ENCODE results near the gene WDR17.

WDR17 gene

GRCh38 chr4:176090115-176090514 is 24.5 kb downstream of the WDR17 start:
- DNase-seq (ENCODE audit: low read depth in 2 of 2): no peak

GRCh38 chr4:176099314-176099713 is 33.7 kb downstream of the WDR17 start:
- DNase-seq (ENCODE audit: low read depth in 2 of 2): no peak

GRCh38 chr4:176102414-176103063 is 36.9 kb downstream of the WDR17 start:
- DNase-seq (ENCODE audit: low read depth in 2 of 2): no peak

- DNase-seq (ENCODE audit: low read depth in 2 of 2): no peak
Observed at GRCh38 chr4:176107695-176108094, 42.1 kb downstream of the WDR17 start.

GRCh38 chr4:176123710-176124407 is 58.2 kb downstream of the WDR17 start:
- no peak for DNase-seq (ENCODE audit: low read depth in 2 of 2)

- DNase-seq (ENCODE audit: low read depth in 2 of 2): no peak
Observed at GRCh38 chr4:176125063-176125462, 59.4 kb downstream of the WDR17 start.

GRCh38 chr4:176134670-176135069 is 69.0 kb downstream of the WDR17 start:
- no peak for DNase-seq (ENCODE audit: low read depth in 2 of 2)

GRCh38 chr4:176137631-176138030 is 72.0 kb downstream of the WDR17 start:
- DNase-seq (ENCODE audit: low read depth in 2 of 2): no peak

GRCh38 chr4:176139518-176139917 is 73.9 kb downstream of the WDR17 start:
- no peak for DNase-seq (ENCODE audit: low read depth in 2 of 2)

- no peak for DNase-seq (ENCODE audit: low read depth in 2 of 2)
Observed at GRCh38 chr4:176142253-176142652, 76.6 kb downstream of the WDR17 start.

GRCh38 chr4:176149680-176150355 is 84.2 kb downstream of the WDR17 start:
- DNase-seq (ENCODE audit: low read depth in 2 of 2): no peak

- DNase-seq (ENCODE audit: low read depth in 2 of 2): no peak
Observed at GRCh38 chr4:176150356-176150682, 84.7 kb downstream of the WDR17 start.

- no peak for DNase-seq (ENCODE audit: low read depth in 2 of 2)
Observed at GRCh38 chr4:176150704-176151103, 85.1 kb downstream of the WDR17 start.

- DNase-seq (ENCODE audit: low read depth in 2 of 2): no peak
Observed at GRCh38 chr4:176153124-176153523, 87.5 kb downstream of the WDR17 start.

- DNase-seq (ENCODE audit: low read depth in 2 of 2): no peak
Observed at GRCh38 chr4:176156656-176157055, 91.0 kb downstream of the WDR17 start.

GRCh38 chr4:176163041-176163440 is 97.4 kb downstream of the WDR17 start:
- no peak for DNase-seq (ENCODE audit: low read depth in 2 of 2)

- DNase-seq (ENCODE audit: low read depth in 2 of 2): no peak
Observed at GRCh38 chr4:176185051-176185450, 119.4 kb downstream of the WDR17 start.

- DNase-seq (ENCODE audit: low read depth in 2 of 2): no peak
Observed at GRCh38 chr4:176186067-176186466, 120.4 kb downstream of the WDR17 start.

- no peak for DNase-seq (ENCODE audit: low read depth in 2 of 2)
Observed at GRCh38 chr4:176186671-176187395, 121.2 kb downstream of the WDR17 start.

- no peak for DNase-seq (ENCODE audit: low read depth in 2 of 2)
Observed at GRCh38 chr4:176187624-176188023, 122.0 kb downstream of the WDR17 start.

- no peak for DNase-seq (ENCODE audit: low read depth in 2 of 2)
Observed at GRCh38 chr4:176188654-176189053, 123.0 kb downstream of the WDR17 start.

All from stimulated activated CD8-positive, alpha-beta memory T cell treated with anti-CD3 and anti-CD28 coated beads, Interleukin-2, amount 100 ng/mL, for 1 hour (primary cell).